Hindlimb muscle (tissue), 1 donor: Measurements from ENCODE around the gene CNTN5. TPM values are rescaled to one million over a fixed set of nuclear protein-coding genes. Genes with fewer than 3 reads are reported as not detected.
"Not testable (repeated sequence)": the region's sequence is repeated elsewhere in the genome, so short reads cannot be mapped to it uniquely, and the experiment has no call there.

Source experiments
- DNase-seq: peaks from one replicate; pipeline ENCODE4 v3.0.0-alpha.2; 2013
- polyA plus RNA-seq: library from polyadenylated mRNA; unstranded; fragments of 120-200 nt; gene quantifications from one replicate; pipeline ENCODE4 v1.2.1, GENCODE V29; 2013; ENCODE audit not compliant: insufficient read length

CNTN5 gene
- polyA plus RNA-seq, 1 donor = 4.7 TPM

DNA sequence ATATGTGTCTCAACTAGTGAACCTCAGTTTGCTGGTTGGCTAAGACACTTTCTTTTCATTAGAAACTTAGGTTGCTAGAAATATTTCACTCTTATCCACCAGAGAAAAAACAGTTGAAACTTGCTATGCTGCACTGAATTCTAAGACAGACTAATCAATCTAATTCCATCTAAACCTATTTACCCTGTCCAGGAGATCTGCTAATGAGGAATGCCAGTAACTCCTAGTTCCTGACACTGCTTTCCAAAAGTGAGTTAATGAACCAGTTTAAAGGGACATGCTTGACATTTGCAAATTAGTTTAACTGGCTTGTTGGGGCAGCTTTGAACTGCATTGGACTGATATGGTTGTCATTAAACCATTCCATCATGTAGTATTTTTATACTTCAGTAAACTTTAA, 258.5 kb downstream of the CNTN5 start:
- no peak for DNase-seq

DNA sequence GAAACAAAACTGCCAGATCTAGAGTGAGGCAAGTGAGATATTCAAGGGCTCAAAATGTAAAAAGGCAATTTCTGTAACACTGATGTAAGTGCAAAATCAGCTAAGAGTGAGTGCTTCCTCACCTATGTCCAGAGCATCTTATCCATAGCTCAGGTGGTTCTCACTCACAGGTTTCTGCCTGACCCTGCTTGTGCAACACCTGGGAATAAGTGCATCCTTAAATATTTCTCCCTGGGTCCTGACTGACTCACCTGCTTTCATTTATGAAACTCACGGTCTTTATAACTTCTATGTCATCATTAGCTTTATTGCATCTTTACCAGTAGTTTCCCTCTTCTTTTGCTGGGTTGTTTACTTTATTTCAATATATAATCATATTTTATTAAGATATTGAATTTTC, 260.6 kb downstream of the CNTN5 start:
- no peak for DNase-seq

DNA sequence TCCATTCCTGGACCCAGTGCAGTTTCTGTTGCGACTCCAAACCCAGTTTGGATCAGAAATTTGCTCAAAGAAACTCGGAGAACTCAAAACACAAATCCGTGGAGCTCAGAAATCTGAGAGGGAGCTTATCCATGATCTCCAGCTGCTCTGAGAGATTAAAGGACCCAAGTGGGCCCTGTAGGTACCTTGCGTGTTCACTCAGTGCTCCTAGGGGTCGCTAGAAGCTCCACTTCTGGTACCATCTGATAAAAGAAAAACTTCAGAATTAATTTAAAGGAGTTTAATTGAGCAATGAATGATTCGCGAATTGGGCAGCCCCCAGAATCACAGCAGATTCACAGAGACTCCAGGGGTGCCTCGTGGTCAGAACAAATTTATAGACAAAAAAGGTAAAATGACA, 277.2 kb downstream of the CNTN5 start:
- DNase-seq = not testable (repeated sequence)

DNA sequence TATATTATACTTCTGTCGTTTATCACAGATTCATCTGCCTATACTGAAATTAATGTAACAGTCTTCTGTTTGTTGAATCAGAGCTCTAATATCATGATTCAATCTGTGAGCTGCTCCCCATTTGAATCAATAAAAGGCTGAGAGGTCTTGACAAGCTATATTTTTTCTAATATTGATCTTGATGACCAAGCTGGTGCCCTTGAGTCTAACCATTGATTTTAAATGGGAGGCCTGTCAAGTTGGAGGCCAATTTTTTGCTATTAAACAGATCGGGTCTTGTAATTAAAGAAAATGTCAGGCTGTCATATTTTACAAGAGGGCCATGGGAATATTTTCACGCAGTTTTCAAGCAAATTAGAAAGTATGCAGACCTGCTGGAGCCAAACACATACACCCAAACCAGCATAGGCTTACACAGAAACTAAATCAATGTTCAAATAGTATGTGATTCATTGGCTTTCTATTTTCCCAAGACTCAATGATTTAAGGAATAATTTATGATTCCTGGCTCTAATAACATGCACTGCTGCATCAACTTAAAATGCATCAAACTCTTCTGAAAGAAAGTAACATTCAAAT, 286.9 kb downstream of the CNTN5 start:
- DNase-seq = no peak

DNA sequence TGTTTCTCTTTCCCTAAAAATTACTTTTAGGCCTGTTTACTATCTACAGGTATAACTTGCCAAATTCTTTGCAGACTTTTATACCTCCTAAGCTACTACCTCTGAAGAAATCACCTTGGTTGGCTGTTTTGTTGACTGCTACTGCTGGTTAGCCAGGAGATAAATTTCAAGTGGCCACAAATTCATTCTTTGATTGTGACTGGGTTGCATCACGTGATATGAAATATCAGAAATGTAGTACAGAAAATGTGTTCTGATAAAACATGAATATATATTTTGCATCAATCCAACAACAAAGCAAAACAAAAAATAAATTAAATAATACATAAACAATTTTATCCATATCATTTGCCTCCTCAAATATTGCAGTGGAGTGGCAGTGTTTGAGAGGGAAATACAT, 291.1 kb downstream of the CNTN5 start:
- no peak for DNase-seq

DNA sequence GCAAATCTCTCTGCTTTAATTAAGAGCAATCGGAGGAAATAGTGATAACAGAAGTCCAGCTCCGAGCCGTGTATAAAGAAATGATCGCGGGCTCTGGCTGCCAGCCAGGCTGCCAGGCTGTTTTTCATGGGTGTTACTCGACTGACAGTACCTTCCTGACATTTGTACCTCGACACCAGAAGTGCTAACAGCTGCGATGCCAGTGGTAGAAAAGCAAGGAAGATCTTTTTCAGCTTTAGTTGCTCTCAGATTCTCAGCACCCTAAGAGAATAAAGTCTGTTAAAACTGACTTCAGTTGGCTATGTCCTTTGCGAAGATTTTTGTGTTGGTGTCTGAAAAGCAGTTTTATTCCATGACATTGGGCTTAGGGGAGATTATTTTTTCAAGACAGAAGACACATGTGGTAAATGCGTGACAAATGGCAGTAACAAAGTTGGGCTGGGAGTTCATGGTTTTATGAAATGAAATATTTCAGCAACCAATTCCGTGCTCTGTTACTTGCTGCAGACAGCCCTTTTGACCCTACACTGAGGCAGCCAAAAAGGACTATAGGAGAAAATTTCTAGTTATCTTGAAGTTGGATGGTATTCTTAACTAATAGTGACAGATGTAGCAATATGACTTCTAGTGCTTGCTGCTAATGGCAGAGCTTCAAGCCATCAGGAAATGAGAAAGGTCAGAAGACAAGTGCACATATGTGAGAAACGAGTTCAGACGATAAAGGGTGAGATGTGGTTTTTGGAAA, 296.2 kb downstream of the CNTN5 start:
- no peak for DNase-seq

DNA sequence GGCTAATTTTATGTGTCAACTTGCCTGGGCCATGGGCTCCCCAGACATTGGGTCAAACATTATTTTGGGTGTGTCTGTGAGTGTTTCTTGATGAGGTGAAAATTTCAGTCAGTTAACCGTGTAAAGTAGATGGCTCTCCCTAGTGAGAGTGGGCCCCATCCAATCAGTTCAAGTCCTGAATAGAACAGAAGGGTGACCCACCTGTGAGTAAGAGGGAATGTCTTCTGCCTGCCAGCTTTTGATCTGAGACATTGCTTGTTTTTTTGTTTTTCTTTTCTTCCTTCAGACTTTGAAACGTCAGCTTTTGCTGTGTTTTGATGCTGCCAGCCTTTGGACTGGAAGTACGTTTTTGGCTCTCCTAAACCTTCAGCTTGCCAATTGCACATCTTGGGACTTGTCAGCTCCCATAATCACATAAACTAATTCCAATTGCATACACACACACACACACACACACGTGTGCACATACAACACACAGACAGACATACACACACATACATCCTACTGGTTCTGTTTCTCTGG, 300.1 kb downstream of the CNTN5 start:
- no peak for DNase-seq

DNA sequence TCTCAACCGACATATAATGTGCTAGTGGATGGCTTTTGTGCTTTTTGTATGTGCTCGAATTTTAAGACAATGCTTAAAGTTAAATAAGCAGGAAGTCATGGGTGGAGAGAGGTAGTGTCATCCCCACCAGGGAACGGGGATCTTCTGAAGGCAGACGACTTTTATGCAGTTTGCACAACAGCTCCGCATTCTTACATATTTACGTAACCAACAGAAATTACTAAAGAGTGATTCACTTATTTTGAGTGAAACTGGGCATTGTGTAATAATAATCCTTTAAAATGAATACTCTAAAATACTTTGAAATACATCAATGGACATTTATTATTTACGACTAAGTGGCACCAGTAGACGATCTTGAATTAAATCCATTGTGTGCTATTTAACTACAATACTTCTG, 305.1 kb downstream of the CNTN5 start:
- no peak for DNase-seq

DNA sequence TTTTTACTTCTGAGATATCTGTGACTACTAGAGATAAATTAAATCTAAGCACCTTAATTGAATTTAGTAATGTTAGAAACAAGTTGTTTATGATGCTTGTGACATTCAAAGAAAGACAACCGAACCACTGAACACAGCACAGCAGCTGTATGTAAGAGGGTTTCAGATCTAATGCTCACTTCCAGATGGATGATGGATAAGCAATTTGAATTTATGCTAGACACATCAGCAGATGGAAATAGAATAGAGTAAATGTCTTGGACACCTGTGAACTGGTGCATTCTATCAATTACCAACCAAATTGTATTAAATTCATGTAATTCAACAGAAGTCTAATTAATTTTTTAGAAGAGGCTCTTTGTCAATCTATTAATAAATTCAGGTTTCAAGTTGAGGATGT, 306.3 kb downstream of the CNTN5 start:
- no peak for DNase-seq

DNA sequence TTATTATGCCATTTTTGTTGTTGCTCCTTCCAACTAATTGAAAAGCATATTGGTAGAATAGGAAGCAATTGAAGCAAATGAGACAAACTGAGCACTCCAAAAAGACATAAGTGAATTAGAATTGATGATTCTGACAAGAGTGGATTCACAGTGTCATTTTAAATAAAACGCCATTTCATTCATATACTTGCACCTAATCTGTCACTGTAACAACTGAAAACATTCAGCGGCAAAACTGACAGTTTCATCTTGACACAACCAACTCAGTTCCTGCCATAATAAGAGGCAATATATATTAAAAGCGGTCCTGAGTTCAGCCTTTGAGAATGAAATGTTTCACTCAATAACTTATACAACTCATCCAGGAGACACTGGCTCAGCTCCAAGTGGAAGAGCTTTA, 306.8 kb downstream of the CNTN5 start:
- DNase-seq = no peak

DNA sequence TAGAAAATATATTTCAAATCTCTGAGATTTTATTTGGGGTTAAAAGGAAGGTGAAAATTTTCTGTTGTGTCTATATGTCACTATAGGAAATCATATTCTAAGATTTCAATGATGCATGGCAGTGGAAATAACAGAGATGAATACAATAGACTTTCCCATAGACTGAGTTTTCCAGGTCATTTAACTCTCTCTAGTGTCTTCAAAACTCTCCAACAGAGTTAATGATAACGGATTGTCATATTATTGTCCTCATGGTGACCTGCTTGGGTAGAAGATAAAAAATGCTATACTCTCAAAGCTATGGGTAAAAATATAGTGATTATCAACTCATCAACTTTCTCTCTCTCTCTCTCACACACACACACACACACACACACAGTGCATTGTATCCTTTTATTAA, 312.9 kb downstream of the CNTN5 start:
- DNase-seq = no peak

DNA sequence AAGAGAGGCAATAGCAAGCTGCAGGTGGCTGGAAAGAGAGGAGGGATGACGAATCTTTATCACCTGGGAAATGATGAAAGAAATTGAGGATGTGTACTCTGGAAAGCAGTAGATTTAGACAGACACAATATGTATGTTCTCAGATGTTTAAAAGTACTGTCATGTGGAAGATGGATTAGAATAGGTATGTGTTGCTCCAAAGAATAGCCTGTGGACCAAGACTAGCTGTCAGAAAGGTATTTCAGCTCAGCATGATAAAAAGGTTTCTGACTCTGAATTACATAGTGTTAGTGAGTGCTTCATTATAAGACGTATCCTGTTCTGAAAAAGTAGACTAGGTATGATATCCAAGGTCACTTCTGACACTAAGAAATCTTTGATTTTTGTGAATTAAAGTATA, 322.4 kb downstream of the CNTN5 start:
- DNase-seq = no peak

DNA sequence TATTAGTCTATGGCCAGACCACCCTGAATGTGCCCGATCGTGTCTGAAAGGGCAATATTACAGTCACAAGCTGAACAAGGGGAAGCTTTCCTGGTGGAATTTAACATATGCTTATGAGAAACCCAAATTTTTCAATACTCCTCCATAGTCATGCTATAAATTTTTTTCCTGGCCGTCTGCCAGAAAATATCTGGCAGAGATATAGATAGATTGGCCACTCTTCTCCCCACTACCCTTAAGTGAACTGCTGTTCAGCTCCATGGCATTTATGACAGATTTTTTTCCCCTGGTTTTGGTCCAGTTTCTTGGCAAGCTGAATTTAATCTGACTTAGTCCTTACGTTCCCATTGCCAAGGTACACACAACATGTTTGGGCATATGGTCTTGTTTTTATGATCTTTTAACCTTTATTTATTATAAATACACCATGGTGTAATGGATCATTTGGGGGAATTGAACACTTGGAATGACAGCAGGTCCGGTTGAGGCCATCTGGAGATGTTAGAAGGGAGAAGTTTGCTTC, 328.5 kb downstream of the CNTN5 start:
- no peak for DNase-seq

DNA sequence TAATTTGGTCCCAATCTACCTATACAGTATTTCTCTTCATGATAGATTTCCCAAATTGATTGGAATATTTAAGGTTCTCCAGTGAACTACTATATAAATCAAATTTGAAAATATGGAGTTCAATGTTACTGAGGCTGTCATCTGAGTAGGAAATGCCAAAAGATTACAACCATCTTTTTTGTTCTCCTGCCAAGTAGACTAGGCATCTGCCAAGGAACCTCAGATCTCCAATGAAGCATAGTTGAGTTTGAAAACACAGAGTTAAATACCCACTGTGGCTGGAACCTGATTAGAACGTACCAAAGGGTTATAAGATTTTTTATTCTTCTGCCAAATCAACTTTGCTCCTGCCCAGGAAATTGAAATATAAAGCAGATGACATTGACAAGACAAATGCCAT, 330.9 kb downstream of the CNTN5 start:
- DNase-seq = no peak

DNA sequence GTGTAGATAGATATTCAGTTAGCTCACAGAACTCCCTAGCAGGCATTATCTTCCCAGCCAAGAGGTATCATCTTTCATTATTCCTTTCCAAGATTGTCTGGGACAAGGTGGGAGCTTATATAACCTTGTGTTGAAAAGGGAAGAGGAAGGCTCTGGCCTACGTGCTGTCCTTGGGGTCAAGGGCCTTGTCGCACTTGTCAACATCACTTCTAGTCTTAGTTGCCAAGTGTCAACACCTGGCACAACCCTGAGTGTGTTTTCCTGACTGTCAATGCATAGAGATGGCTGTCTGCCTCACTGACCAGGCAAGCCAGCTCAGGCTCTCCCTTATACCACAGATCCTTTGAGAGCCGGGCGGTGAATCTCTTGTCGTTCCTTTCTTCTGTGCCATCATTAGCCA, 331.9 kb downstream of the CNTN5 start:
- DNase-seq = no peak

DNA sequence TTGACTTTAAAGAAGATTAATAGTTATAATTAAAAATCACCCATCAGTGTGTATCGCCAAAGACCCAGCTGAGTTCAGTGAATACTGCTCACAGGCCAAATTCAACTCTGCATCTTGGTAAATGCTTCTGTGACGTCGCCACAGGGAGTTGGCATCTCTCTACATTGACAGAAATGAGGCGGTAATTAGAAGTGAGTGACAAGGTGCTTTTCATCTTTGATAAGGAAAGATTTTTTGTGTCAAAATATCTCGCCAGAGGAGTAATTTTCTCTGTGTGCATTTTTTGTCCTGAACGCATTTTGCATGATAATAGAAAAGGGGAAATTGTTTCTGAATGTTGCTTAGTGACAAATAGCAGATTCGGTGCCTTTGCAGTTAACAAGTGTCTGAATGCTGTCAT, 345.8 kb downstream of the CNTN5 start:
- DNase-seq = no peak

DNA sequence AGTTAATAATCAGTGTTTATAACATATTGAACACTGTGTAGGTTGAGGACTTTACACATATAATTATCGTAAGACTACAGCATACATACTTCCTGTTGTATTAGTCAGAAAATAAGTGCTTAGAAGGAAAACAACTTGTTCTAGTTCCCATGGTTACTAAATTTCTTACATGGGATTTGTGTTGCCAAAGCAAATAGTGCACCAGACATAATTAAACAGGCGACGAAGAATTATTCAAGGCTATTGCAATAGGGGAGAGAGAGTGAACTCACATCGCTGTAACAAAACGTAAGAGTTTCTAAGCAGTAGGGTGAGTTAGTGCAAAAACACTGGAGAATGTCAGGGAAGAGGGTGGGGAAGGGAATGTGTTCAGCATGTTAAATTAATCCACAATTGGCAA, 347.8 kb downstream of the CNTN5 start:
- no peak for DNase-seq

DNA sequence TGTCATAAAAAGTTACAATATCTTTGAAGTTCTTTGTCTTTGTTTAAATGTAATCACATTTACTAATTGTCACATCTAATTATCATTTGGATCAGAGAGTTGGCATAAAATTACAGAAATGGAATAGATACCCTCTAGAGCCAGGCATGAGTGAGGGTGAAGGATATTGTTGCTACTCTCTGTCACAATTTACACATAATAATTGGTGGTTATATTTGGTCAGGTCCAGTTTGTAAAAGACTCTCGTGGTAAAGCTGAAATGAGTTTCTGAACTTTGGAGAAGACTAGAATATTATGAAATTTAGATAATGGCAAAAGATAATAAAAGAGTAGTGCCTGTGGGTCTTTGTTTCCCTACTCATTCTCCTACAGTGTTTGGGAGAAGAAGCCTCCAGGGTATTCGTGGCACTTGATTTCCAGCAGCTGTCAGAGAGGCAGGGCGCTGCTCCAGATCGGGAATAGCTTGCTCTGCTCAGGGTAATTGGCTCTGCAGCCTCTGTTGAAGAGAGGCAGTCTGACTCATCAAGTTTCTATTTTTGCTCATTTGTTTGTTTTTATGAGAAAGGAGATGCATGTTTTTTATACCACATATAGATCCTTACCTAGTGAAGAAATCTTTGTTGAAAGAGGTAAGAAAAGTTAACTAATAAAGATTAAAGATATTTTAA, 349.9 kb downstream of the CNTN5 start:
- peak; percentile 26 for DNase-seq

DNA sequence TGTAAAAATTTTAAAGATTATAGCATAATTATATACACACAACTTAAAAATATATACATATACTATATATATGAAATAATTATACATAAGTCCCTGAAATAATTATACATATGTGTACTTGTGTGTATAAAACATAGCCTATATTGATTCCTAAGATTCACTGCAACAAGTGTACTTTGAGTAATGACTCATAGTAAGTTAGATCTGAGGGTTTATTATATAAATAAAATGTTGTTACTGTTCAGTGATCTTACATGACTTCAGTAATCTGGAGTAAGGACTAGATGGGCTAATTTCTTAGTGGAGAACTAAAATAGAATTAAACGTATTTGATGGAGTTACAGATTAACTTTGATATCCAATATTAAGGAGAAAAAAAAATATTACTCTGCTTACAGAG, 350.5 kb downstream of the CNTN5 start:
- no peak for DNase-seq

DNA sequence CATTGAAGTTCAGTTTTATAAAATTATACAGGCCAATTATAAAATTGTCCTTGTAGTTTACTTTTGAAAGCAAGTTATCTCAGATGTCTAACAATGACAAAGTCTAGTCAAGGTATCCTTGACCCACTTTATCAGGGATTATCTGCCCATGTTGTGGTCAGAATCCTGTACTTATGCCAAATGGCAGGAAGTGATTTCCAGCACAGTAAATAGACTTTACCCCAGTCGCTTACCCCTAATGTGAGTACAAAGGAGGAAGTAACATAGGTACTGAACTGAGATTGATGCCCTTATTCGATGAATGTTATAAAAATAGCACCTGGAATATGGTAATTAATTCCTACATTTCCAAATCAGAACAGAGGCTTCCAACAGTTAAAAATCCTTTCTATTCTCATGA, 355.7 kb downstream of the CNTN5 start:
- DNase-seq = no peak

DNA sequence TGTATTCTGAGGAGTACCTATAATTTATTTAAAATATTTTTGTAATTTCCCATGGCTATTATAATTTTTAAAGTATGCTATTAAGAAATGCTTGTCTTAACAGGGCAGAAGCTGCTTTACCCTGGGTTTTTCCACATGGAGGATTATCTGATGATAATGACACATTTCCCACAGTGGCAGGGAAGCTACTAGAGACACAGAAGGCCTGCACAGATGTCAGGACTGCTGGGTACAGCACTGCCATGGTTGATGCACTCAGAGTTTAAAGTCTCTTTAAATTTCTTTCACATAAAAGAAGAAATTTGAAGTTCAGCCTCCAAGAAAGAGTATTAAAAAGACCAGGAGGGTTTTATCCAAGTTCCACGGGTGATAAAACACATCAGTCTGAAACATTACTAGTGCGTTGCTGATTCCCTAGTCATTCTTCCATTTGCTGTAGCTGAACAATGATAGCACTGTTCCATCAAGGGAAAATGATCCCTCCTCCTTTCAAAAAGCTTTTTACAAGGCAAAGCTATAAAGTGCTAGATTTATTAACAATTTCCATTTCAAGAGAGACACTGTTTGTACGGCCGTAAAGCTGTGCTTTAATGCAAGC, 363.0 kb downstream of the CNTN5 start:
- no peak for DNase-seq

DNA sequence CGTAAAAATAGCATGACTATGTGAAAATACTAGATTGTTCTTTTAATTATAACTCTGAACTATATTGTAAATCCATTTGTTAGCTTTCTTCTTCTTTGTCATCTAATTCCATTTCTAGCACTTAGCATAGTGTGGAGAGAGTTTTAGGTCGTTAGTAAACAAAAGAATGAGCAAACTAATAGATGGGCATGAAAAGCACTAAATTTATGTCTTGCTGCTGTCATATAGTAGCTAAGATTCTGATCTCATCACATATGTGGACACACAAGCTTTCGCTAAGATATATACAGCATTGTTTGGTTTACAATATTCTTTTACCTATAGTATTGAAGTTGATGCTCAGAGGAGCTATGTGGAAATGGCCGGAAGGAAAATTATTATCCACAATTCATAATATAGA, 370.5 kb downstream of the CNTN5 start:
- DNase-seq = no peak

DNA sequence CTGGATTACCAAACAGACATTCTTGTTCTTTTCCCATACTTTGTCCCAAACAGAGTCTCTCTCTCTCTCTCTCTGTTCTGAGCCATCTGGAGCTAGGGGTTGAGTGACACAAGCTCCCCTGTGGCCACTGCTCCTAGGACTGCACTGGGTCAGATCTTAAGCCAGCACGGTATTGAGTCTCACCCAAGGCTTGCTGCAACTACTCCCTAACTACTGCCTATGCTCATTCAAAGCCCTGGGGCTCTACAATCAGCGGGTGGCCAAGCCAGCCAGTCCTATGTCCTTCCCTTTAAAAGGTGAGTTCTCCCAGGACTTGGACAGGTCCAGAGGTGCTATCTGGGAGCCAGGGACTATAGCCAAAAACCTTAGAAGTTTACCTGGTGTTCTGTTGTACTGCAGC, 385.6 kb downstream of the CNTN5 start:
- DNase-seq = no peak
